K562 (cell line): Measurements from ENCODE around the gene MBNL2. TPM values are rescaled to one million over a fixed set of nuclear protein-coding genes. Genes with fewer than 3 reads are reported as not detected.

Source experiments
- DNMT1 ChIP-seq: fragments of 450-650 bp; IDR thresholded peaks from 2 replicates; pipeline ENCODE4 v1.6.1; 2016; ENCODE audit warnings: antibody characterized with exemption, mild to moderate bottlenecking
- SMAD4 ChIP-seq: fragments of 250-450 bp; sonication (Bioruptor Pico); conservative IDR thresholded peaks from 2 replicates; pipeline ENCODE4 v1.8.0; 2021; ENCODE audit warnings: inconsistent platforms, mild to moderate bottlenecking, moderate library complexity
- ZNF134 ChIP-seq: fragments of 250-450 bp; sonication (Bioruptor Pico); conservative IDR thresholded peaks from 2 replicates; pipeline ENCODE4 v1.4.0; 2020
- ZNF143 ChIP-seq: sonication (generic); formaldehyde crosslinking; IDR thresholded peaks from 2 replicates; pipeline ENCODE4 v1.9.0; 2022; ENCODE audit warnings: mild to moderate bottlenecking, missing genetic modification reagents
- ZNF436 ChIP-seq: fragments of 250-450, 450-650 bp; sonication (Bioruptor Pico); formaldehyde crosslinking; IDR thresholded peaks from 2 replicates; pipeline ENCODE4 v1.7.0; 2020; ENCODE audit warnings: mild to moderate bottlenecking
- ZNF668 ChIP-seq: fragments of 250-450 bp; sonication (Bioruptor Pico); IDR thresholded peaks from 2 replicates; pipeline ENCODE4 v1.8.0; 2022; ENCODE audit warnings: mild to moderate bottlenecking, inconsistent platforms
- polyA plus RNA-seq, 8 experiments: library from polyadenylated mRNA; depleted of rRNA in 4 of 8; stranded (reverse) in 5 of 8; unstranded in 3 of 8; fragments of >200 nt; fragmentation: Nextera tagmentation in 2 of 8; fragmentation: Illumina TruSeq in 1 of 8; extraction: Ambion mirVana in 2 of 8; extraction: Trizol in 1 of 8; gene quantifications; 2 replicates each; pipeline versions ENCODE4 v1.2.1 to v1.2.3, GENCODE V29; 2011 to 2014; ENCODE audit warnings: inconsistent platforms in 1 of 8, missing spikeins in 1 of 8
- total RNA-seq, 7 experiments: library from RNA; depleted of rRNA in 6 of 7; stranded (reverse); fragments of >200 nt in 6 of 7; fragmentation: Illumina TruSeq in 2 of 7; extraction: Trizol in 2 of 7; gene quantifications; 2 replicates each; pipeline versions ENCODE4 v1.2.1 to v1.2.3, GENCODE V29; 2011 to 2021; ENCODE audit warnings: low replicate concordance in 1 of 7
- TF ChIP-seq, protein P1 (sequence below): fragments of 450-650 bp; IDR thresholded peaks from 2 replicates; pipeline ENCODE4 v1.6.1; 2016; ENCODE audit warnings: antibody characterized with exemption
- TF ChIP-seq, protein P2 (sequence below): fragments of 450-650 bp; IDR thresholded peaks from one replicate; pipeline ENCODE4 v1.6.1; 2018; ENCODE audit warnings: mild to moderate bottlenecking, moderate library complexity; ENCODE audit not compliant: partially characterized antibody

MBNL2 gene
- total and polyA plus RNA-seq, 9 of the 15 experiments (the other 6 are each of a cell fraction or from before 2014, with no cell fraction given): 7.0 to 24.8 (median 13.8) TPM

DNA sequence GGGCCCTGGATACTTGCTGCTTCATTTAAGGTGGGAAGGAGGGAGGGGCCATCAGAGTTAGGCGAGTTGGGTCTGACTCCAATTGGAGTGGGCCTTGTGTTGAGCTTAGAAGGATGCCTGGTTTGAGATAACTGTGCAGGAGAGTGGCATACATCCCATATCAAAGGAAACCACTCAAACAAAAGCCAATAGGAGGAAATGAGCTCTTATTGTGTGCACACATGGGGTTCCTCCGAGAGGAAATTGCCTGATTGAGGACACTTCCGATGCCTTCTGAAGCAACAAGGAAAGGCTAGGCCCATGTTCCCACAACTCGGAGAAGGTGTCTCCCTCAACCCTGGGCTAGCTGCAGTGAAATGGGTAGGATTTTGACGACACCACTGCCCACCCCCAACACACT, 19.6 kb downstream of the MBNL2 start (continued):
- TF ChIP-seq ZNF668 (CRISPR knock-in tag): no peak
- no peak for TF ChIP-seq DNMT1
- TF ChIP-seq, protein P1, sequence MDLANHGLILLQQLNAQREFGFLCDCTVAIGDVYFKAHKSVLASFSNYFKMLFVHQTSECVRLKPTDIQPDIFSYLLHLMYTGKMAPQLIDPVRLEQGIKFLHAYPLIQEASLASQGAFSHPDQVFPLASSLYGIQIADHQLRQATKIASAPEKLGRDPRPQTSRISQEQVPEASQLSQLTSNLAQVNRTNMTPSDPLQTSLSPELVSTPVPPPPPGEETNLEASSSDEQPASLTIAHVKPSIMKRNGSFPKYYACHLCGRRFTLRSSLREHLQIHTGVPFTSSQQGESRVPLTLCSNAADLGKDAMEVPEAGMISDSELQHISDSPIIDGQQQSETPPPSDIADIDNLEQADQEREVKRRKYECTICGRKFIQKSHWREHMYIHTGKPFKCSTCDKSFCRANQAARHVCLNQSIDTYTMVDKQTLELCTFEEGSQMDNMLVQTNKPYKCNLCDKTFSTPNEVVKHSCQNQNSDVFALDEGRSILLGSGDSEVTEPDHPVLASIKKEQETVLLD: no peak
- TF ChIP-seq, protein P2, sequence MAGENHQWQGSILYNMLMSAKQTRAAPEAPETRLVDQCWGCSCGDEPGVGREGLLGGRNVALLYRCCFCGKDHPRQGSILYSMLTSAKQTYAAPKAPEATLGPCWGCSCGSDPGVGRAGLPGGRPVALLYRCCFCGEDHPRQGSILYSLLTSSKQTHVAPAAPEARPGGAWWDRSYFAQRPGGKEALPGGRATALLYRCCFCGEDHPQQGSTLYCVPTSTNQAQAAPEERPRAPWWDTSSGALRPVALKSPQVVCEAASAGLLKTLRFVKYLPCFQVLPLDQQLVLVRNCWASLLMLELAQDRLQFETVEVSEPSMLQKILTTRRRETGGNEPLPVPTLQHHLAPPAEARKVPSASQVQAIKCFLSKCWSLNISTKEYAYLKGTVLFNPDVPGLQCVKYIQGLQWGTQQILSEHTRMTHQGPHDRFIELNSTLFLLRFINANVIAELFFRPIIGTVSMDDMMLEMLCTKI: no peak
- TF ChIP-seq ZNF436 (CRISPR knock-in tag): no peak
- TF ChIP-seq ZNF134 (CRISPR knock-in tag): no peak
- no peak for TF ChIP-seq SMAD4 (CRISPR knock-in tag)
- no peak for TF ChIP-seq ZNF143
- TF ChIP-seq, all 486 proteins: peak for 0
